GM12875 (cell line): Measurements from ENCODE around the gene FMOD.

Source experiments
- H3K4me3 ChIP-seq: one replicate; pipeline ENCODE4 v1.5.1; 2011; ENCODE audit warnings: low read depth, low read length, control low read depth
- CTCF ChIP-seq: IDR thresholded peaks from 2 replicates; pipeline ENCODE4 v1.5.1; 2011; ENCODE audit warnings: low read depth, mild to moderate bottlenecking, control low read depth, inconsistent platforms, low read length, moderate library complexity, borderline replicate concordance; ENCODE audit not compliant: insufficient read depth

The FMOD gene

GRCh38 chr1:203380420-203381150 lies 29.7 kb upstream of the FMOD start:
- no peak for TF ChIP-seq CTCF
- no peak overlapping the region for H3K4me3 ChIP-seq

GRCh38 chr1:203379825-203380224 lies 28.9 kb upstream of the FMOD start:
- TF ChIP-seq CTCF = no peak
- no peak overlapping the region for H3K4me3 ChIP-seq

DNA sequence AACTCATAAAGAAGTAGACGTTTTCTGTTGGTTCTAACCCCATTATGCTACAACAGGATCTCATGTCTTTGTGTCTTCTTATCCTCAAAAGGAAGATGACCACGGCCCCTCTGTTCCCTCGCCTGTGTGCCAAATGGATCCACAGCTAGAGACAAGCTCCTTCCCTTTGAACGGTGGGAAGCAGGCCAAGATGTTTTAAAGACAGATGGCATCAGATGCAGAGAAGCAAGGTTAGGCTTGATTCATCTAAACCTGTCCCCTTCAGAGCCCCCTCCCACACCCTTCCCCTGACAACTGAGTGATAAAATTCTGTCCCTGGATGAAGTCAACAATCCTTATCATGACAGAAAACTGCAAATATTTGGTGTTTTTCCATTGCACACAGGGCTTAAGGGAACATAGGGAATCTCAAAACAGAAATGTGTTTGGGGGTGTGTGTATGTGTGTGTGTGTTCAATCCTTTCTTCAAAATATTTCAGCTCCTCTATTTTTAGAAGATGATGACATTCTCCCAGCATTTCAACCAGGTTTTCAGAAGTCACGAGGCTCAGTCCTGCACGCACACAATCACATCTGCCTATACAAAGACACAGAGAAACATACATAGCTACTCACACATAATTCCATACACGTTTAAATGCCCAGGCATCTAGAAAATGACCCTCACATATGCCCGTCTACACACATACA lies 27.8 kb upstream of the FMOD start:
- no peak for TF ChIP-seq CTCF
- no peak overlapping the region for H3K4me3 ChIP-seq

DNA sequence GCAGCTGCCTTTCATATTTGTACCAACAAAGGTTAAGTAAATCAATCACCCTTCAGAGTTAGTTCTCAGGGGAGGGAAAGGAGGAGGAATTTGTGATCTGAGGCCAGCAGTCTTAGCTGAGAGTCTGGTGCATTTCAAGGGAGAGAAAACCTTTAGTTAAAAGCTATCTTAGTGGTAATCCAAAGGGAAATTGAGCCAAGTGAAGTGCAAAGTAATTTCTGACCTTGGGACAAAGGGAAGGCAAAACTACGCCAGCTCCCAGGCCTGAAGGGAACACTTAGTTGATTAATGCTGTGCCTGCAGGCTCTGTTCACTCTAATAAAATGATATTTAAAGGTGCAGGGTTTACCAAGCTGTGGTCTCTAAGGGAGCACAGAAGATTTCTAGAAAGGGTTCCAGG lies 23.1 kb upstream of the FMOD start:
- H3K4me3 ChIP-seq = no peak overlapping the region
- no peak for TF ChIP-seq CTCF

DNA sequence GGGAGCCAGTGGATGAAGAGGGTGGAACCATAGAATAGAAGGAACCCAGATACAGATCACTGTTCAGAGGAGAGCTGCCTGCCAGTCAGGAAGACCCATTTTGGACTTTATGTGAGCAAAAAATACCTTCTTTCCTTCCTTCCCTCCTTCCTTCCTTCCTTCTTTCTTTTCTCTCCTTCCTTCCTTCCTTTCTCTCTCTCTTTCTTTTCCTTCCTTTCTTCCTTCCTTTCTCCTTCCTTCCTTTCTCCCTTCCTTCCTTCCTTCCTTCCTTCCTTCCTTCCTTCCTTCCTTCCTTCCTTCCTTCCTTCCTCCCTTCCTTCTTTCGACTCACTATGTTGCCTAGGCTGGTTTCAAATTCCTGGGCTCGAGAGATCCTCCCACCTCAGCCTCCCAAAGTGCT lies 22.1 kb upstream of the FMOD start:
- no peak overlapping the region for H3K4me3 ChIP-seq
- TF ChIP-seq CTCF = no peak

DNA sequence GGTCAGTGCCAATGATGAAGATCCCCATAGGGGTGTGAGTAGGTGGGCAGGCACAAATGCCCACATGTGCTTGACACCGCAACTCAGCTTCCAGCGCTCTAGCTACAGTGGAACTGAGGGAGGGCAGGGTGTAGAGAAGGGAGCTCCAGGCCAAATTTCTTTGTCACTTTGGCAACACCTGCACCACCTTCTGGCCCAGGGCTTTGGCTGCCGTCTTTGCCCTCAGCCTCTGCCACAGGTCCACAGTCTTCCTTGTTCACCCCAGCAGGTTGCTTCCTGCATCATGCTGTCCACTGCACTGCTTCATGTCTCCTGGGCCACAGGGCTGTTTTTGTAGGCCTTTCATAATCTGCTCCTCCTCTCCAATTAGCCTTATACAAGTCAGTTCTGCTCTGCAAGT lies 20.4 kb upstream of the FMOD start:
- H3K4me3 ChIP-seq = no peak overlapping the region
- TF ChIP-seq CTCF = no peak

GRCh38 chr1:203369666-203370065 lies 18.7 kb upstream of the FMOD start:
- no peak for TF ChIP-seq CTCF
- H3K4me3 ChIP-seq = no peak overlapping the region
